Ishikawa (cell line): ENCODE data around the gene COL25A1.

Experiments
- MAX ChIP-seq: IDR thresholded peaks from 2 replicates; pipeline ENCODE4 v1.6.1; 2012
- NFIC ChIP-seq: IDR thresholded peaks from 2 replicates; pipeline ENCODE4 v1.6.1; 2012
- RAD21 ChIP-seq: IDR thresholded peaks from 2 replicates; pipeline ENCODE4 v1.6.1; 2012; ENCODE audit warnings: low read depth
- YY1 ChIP-seq: IDR thresholded peaks from 2 replicates; pipeline ENCODE4 v1.6.1; 2012; ENCODE audit warnings: low read depth
- TF ChIP-seq, protein P1 (sequence below): IDR thresholded peaks from 2 replicates; pipeline ENCODE4 v1.6.1; 2012; ENCODE audit warnings: low read depth, mild to moderate bottlenecking

GRCh38 chr4:108779958-108780357 lies 522.5 kb downstream of the COL25A1 start:
- no peak for TF ChIP-seq RAD21
- no peak for TF ChIP-seq NFIC
- TF ChIP-seq MAX = no peak
- TF ChIP-seq, protein P1, sequence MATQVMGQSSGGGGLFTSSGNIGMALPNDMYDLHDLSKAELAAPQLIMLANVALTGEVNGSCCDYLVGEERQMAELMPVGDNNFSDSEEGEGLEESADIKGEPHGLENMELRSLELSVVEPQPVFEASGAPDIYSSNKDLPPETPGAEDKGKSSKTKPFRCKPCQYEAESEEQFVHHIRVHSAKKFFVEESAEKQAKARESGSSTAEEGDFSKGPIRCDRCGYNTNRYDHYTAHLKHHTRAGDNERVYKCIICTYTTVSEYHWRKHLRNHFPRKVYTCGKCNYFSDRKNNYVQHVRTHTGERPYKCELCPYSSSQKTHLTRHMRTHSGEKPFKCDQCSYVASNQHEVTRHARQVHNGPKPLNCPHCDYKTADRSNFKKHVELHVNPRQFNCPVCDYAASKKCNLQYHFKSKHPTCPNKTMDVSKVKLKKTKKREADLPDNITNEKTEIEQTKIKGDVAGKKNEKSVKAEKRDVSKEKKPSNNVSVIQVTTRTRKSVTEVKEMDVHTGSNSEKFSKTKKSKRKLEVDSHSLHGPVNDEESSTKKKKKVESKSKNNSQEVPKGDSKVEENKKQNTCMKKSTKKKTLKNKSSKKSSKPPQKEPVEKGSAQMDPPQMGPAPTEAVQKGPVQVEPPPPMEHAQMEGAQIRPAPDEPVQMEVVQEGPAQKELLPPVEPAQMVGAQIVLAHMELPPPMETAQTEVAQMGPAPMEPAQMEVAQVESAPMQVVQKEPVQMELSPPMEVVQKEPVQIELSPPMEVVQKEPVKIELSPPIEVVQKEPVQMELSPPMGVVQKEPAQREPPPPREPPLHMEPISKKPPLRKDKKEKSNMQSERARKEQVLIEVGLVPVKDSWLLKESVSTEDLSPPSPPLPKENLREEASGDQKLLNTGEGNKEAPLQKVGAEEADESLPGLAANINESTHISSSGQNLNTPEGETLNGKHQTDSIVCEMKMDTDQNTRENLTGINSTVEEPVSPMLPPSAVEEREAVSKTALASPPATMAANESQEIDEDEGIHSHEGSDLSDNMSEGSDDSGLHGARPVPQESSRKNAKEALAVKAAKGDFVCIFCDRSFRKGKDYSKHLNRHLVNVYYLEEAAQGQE = no peak
- no peak for TF ChIP-seq YY1
